HG03175 (cell line): ENCODE data around the gene CHRNA4.

ENCODE experiments used
- ATAC-seq: cut with Tn5 transposase; IDR thresholded peaks from one replicate; pipeline ENCODE4 v1.9.1; 2021; ENCODE audit warnings: mild to moderate bottlenecking, moderate library complexity; ENCODE audit not compliant: unreplicated experiment

Gene CHRNA4

DNA sequence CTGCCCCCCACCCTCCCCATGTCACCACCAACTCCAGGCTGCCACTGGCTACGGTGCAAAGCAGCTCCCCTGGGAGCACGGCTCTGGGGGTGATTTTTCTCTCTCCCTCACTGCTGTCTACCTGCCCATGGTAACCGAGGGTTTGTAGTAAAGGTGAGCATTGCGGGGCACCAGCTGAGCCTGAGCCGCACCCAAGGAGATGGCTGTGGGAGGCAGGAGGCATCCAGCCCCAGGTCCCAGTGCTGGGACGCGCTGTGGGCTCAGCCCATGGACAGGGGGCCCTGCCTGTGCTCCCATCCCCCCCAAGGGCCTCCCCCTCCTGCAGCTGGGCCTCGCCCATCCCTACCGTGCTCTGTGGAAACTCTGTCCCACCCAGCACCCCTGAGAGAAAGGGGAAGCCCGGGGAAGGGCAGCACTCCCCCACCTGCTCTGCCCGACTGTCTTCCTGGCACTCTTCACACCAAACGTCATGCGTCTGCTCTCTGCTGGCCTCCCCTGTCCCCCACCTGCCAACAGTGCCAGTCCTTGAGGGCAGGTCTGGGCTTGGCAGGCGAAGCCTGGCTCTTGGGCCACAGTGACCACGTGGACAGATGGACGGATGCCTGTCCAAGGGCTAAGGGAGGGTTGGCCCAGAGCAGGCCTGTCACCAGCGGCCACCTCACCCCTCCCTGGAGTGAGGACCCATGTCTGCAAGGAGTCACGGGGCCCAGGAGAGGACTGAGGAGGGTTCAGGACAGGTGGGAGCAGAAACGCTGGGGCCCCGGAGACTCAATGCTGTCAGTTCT is 3.8 kb upstream of the CHRNA4 start:
- no peak for ATAC-seq

DNA sequence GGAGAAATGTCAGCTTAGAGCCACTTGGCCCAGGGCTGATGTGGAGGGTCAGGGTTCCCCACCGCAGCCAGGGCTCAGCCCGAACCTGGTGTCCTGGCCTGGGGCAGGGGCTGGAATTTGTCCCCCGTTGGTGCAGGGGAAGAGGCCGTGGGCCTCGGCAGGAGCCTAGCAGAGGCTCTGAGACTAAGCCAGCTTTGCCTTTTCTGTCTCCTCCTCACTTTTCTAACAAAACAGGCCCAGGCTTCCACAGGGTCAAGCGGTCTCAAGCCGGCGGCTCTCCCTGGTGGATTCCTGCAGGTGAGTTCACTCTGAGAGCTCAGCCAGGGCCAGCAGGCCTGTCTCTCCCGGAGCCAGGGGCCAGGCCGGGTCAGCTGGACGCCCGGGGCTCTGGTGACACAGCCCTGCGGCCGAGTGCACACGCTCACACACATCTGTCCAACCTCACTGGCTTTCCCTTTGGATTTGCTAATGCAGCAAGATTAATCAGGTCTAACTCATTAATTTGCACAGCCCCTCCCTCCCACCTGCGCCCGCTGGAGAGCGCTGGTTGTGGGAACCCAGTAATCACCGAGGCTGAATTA is 2.9 kb upstream of the CHRNA4 start:
- no peak for ATAC-seq

DNA sequence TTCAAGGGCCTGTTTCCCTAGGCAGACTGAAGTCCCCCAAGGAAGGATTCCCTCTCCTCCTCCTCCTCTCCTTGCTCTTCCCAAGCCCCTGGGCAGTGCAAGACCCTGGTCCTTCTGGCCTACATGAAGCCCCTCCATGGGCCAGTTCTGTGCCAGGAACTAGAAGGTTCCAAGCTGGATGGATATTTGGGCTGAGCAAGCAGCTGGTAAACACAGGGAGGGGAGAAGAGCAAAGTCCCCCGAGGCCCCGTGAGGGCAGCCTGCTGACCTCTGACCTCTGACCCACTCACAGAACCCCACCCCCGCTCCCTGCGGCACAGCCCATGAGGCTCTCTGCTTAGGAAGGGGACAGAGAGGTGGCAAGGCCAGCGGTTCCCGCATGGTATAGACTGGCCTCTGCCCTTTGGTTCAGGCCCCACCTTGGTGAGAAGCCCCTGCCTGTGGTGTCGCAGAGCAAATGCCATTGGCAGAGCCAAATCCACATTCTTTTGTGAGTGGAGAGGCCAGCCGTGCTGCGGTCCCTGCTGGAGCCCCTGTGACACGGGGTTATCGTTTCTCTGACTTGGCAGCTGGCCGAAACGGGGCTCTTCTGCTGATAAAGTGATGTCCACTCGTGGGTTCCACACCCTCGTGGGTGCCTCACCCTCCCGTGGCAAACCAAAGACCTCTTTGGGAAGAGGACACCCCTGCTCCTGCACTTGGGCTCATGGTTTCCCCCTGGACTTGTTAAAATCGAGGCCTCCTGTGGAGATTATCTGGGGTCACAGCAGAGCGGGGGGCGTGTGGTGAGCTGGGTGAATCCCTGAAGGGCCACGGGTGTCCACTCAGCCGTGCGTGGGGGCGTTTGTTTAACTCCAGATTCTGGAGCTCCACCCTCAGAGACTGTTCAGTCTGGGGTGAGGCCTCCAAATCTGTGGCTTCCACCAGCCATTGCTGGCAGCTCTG is 2.1 kb upstream of the CHRNA4 start:
- ATAC-seq = no peak

DNA sequence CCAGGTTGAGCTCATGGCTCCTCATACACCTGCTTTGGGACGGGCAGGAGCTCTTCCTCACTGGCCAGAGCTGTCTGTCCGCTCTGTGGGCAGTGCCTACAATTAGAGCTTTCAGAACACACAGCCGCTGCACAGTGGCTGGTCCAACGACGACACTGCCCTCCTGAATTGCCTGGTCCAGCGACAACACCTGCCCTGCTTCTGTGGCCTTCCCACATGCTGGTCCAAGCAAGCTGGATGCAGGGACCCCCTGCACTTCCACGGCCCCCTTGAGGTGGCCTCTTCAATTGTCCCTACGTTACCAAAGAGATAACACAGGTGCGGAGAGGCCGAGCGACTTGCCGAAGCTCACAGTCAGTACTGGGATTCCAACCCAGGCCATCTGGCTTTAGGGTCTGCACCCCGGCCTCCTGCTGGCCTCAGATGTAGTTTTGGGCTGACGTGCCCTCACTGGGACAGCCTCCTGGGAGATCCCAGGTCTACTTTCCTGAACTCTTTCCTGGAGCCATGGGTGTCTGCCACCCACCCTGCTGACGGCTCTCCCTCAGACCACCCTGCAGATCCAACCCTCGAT is 1.4 kb upstream of the CHRNA4 start:
- no peak for ATAC-seq

DNA sequence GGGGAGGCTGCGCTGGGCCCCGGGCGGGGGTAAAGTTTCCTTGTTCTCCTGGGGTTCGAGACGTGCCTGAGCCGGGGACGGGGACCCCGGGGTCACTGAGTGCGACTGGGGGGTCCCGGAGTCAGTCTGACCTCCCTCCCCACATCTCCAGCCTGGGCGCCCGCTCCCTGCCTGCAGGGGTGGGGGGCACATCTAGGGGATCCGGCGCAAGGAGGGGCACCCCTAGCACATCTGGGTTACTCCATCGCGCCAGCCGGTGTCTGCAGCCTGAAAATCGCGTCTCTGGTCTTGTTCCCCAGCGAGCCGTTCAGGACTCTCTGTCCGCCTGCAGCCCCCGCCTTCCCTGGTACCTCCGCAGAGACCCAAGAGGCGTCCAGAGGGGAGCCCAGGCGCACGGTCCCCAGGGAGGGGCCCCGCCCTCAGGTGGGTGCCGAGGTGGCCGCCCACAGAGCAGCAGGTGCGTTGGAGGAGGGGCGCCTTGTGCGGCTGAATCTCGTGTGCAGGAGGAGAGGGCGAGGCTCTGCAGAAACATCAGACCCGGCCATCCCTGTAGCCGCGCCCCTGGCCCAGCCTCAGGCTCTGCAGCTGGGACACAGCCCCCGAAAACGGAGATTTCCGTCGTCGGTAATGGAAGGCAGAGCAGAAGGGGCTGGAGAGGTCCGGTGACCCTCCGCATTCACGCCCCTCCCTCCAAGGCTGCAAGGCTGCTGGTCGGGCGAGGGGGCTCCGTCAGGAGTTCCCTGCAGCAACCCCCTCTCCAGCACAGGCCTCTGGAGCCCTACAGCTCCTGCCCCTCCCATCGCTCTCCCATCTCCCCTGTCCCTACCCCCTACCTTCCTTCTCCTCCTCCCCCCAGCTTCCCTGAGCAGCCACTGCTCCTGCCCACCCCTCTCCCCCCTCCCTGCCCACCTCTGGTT is 628 bp upstream of the CHRNA4 start:
- ATAC-seq = no peak

DNA sequence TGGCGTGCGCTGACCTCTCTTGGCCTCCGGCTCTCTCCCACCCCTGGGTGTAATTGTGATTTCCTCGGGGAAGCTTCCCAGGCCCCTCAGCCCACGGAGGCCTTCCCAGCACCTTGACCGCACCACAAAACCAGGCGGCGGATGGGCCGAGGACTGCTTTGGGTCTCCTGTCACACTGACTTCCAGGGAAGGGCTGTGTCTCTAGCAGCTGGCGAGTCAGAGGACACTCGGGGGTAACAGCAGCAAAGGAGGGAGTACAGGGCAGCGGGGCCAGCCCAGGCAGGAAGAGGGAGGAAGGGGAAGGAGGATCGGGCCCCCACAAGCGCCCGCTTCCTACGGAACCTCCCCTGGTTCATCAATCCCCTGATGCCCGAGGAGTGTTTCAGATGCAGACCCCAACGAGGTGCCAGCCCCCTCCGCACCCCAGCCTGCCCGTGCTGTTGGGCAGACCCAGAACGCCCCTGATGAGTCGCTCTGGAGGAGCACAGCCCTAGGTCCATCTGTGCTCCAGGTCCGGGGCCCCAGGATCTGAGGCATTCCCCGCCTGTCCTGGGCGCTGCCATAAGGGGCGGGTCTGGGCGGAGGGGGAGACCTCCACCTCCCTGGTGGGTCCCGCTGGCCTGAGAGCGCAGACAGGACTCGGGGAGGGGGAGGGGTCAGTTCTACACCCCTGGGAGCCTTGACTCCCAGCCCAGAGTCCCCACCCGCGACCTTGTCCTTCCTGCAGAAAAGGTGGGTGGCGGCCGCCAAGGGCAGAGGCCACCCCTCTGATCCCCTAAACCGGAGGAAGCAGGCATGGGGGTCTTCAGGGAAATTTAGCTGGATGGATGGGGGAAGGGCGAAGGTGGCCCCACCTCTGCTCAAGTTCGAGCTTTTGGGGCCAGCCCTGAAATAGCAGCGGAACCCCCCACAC is 956 bp downstream of the CHRNA4 start:
- ATAC-seq = no peak

DNA sequence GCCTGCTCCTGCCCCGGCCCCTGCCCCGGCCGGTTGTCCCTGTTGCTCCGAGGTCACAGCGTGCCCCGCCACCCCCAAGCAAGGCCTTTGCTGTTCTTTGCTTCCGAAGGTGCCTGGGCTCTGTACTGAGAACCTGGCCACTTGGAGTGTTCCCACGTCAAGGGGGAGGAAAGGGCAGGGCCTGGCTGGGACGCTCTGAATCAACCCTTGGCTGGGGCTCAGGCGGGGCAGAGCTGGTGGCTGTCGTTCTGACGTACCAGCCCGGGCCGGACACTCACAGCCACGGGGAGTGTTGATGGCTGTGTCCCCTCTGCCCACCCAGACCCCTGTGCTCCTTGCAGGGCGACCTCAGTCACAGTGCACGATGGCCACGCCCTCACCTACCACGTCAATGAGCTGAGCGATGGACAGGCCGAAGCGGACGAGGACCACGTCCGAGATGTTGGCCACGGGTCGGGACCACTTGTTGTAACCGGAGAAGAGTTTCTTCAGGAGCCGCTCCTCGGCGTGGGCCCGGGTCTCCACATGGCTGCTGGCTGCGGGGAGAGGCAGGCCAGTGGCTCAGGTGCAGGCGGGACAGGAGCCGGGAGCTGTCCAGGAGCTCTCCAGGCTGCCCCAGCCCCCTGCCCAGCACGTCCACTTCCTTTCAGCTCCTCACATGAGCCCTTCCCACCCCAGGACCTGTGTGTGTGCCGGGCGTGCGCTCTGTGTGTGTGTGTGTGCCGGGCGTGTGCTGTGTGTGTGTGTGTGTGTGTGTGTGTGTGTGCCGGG is 1.8 kb downstream of the CHRNA4 start:
- ATAC-seq = no peak

DNA sequence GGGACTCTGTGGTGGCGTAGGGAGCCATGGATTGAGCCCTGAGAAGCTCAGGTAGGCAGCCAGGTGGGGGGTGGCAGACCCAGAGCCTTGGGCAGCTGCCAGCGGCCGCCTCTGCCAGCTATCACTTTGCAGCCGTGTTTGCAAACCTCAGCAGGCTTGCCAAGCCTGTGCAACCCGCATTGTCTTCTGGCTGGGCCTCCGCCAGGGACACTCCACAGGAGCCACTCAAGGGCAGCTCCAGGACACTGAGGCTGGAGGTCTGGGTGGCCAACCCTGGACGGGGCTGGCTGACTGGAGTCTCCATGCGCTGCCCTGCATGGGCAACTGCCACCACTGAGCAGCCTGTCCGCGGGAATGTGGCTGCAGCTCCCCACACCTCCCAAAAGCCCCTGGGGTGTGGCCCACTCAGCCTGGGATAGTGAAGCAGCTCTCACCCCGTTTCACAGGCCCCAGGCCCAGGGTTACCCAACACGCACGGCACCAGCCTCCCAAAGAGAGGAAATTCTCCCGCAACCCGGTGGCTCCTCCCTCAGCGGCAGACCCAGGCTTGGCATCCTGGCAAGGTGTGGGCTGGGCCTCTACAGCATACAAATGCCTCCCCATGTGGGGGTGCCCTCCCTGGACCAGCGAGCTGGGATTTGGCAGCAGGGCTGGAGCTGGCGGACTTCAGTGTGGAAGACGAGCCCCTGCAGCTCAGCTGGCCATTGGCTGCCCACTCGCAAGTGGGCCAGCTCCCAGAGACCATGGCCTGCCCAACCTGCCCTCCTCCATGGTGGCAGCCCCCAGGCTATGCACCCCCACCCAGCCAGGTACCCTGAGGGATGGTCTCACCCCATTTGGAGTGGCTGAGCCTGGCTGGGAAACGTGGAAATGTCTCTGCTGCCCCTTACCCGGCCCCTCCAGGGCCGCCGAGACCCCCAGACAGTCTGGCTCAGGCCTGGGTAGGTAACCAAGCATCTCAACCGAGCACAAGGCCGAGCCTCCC is 2.9 kb downstream of the CHRNA4 start:
- ATAC-seq = no peak

DNA sequence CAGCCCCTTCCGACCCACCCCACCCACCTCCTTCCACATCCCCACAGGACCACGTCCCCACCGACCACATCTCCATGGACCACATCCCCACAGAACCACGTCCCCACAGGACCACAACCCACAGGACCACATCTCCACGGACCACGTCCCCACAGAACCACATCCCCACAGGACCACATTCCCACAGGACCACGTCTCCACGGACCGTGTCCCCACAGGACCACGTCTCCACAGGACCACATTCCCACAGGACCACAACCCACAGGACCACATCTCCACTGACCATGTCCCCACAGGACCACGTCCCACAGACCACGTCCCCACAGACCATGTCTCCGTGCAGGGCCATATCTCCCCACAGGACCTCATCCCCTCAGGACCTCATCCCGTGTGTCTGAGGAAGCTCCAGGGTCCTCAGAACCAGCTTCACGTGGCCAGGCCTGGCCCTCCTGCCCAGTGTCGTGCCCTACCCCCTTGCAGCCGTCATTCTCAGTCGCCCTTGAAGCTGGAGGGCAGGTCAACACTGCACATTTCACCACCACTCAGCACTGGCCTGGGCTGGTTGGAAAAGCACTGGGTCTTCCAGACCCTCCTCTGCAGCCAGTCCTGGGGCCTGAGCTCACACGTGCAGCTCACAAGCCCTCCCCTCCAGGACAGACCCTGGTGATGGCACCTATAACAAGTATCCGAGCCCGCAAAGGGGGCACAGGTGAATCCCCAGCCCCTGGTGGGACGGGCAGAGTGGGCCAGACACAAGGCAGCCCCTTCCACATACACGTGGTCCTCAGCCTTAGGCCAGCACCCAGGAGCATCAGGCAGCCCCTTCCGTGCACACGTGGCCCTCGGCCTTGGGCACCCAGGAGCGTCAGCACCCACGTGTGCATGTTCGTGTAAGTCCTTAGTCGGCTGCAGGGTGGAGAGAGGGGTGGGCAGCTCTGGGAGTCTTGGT is 3.9 kb downstream of the CHRNA4 start:
- no peak for ATAC-seq

DNA sequence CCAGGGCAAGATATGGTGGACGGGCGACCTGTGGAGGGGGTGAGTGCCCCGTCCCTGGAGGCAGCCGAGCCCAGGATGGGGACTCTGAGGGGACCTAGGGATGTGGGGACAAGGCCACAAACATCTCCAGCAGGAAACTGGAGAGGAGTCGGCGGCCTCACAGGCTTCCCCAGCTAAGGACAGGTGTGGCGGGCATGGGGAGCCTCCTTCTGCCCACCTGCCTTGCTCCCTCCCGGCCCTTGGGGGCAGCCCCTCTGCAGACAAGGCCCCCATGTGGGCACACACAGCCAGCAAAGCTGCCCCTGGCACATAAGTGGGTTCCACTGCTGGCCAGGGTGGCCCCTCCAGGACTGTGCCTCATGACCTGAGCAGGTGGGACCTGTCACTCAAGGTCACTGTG is 4.6 kb downstream of the CHRNA4 start:
- ATAC-seq = no peak

DNA sequence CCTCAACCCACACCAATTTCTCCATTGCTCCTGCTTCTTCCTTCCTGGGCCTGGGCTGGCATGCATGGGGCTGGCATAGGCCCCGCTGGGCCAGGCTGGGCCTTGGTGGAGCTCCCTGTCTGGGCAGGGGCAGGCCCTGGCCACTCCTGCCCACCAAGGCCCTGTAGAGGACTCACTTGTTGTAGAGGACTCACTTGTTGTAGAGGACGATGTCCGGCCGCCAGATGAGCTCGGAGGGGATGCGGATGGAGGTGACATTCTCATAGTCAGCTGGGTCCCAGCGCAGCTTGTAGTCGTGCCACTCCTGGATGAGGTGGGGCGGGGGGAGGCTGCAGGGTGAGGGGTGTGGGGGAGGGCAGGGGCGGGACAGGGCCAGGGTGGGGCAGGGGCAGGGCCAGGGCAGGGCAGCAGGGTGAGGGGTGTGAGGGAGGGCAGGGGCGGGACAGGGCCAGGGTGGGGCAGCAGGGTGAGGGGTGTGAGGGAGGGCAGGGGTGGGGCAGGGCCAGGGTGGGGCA is 5.3 kb downstream of the CHRNA4 start:
- ATAC-seq = no peak

DNA sequence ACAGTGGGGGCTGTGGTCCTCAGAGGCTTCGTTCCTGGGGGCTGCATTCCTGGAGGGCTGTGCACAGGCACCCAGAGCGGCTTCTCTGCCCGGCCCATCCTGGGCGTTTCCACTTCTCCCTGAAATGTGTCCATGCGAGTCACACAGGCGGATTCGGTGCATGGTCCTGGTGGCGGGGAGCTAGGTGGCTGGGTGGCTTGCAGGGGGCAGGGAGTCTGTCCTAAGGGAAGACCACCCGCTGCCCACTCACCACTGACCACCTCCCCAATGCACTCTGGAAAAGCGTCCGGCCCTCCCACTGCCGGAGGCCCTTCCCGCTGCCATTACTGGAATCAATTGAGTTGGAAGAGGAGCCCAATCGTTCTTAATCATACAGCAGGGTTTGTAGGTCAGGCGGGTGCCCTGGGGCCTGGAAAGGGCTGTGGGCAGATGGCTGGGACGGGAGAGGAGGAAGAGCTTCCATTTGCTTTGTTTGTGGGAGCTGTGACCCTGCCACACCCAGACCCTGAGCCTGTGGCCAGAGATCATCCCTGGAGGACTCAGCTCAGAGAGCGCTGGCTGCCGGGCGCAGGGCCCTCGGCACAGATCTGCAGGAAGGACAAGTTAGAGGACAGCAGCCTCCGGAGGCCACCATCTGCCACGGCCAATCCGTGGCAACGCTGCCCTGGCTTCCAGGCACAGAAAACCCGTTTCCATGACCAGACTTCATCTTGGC is 6.4 kb downstream of the CHRNA4 start:
- no peak for ATAC-seq

DNA sequence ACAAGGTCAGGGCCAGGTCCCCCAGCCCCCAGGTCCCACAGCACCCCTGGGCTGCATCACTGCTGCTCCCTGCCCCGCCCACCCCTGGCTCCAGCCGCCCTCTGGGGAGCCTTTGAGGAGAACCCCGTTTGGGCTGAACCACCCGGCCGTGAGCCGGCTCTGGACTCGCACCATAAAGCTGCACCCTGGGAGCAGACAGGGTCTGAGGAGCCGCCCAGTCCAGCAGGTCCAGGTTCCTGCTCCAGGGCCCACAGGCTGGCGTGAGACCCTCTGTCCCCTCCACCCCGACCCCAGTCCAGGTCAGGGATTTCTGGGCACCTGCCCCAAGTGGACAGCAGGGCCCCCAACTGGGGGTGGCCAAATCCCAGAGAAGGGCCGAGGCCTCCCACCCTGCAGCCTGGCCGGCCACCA is 8.3 kb downstream of the CHRNA4 start:
- no peak for ATAC-seq

DNA sequence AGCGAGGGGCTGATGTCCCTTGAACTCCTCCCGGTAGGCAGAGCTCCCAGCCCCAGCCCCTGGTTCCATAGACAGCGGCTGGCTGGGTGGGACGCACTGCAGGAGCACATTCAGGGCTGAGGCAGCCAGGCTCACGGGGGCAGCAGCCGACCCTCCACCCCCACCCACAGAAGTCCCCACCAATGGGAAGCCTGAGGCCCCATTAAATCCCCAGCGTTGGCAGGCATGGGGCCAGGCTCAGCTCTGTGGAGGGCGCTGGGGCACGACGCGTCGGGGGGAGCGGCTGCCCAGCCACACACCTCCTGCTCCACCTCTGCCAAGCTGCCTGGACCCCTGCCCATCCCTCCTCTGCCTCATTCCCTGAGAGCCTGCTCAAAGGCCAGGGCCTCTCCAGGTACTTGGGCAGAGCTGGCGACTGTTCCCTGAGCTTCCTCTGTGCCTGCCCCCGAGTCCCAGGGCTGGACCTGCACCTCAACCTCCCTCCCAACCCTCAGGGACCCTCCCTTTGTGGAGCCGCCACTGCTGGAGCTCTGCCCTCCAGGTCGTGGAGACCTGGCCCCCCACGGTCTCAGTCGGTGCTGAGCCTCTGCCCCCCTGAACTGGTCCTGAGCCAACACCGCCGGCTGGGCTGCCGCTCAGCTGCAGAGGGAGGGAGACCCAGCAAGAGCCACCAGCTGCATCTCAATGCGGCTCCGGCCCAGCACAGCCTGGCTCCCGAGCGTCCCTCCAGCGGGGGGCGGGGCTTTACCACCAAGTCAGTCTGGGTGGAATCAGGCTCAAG is 9.1 kb downstream of the CHRNA4 start:
- ATAC-seq = no peak

DNA sequence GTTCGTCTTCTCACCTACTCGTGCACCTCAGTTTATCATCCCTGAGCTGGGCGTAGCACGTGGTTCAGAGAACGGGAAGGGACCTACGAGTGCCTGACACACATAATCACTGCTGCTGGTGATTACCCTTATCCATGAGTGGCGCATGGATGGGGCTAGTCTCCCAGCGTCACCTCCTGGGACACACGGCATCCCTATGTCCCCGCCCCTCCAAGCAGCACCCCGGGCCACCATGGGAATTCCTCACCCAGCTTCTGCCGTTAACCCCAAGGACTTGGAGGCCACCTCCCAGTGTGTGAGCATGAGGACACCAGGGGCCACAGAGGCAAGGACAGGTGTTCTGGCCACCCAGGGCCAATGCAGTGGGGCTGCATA is 9.8 kb downstream of the CHRNA4 start:
- no peak for ATAC-seq
